ENCODE results near the gene CNTN4. TPM values are rescaled to one million over a fixed set of nuclear protein-coding genes. Genes with fewer than 3 reads are reported as not detected.

CNTN4 gene
- polyA plus RNA-seq, 5 donors, result 7.1 to 12.3 (median 8.3) TPM

DNA sequence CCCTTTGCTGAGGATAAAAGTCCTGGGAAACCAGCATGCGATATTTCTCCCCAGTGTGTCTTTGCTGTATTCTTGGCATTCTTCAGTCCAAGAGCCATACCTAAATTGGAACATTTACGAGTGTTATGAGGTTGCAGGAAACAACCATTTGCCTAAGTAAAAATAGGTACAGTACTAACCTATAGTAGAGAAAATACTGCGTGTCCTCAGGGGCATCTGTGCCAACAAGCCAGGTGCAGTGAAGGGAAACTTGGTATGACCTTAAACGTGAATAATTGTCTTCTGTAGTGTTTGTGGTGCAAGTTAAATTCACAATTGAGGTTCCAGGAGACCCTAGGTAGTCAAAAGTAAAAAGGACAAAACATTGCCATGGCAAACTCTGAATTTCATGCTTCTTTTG is 999.3 kb downstream of the CNTN4 start:
- DNase-seq, result no peak

- no peak for DNase-seq
Measured at GRCh38 chr3:3101660-3102458, 1003.2 kb downstream of the CNTN4 start.

DNA sequence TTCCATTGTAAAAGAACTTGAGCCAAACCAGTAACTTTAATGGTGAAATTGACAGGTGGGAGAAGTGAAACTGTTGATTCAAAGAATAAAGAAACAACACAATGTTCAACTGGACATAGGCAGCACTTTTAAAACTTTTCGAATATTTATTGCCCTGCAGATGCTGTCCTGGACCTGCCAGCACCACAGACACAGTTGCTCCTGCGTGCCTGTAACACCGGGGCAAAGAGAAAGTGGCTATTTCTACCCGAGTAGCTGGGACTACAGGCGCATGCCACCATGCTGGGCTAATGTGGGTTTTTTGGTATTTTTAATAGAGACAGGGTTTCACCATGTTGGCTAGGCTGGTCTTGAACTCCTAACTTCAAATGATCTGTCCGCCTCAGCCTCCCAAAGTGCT is 1004.1 kb downstream of the CNTN4 start:
- no peak for DNase-seq

- DNase-seq, result no peak
Measured at GRCh38 chr3:3105246-3105645, 1006.6 kb downstream of the CNTN4 start.

DNA sequence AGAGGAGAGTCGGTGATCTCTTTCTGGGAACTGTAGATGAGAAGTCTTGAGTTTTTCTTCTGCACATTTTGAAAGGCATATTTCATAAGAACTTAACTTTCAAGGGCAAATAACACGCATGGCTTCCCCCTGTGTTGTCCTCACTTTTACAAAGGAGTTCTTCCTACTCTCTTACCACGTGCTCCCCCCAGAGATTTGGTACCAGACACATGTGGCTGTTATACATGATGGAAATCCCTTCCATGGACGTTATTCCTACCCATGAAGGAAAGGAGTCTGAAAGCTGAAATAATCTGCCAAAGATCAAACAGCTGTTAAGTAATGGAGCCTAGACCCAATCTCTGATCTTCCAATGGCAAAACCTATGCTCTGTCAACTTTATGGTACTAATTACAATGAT is 1007.1 kb downstream of the CNTN4 start:
- DNase-seq, result no peak

DNA sequence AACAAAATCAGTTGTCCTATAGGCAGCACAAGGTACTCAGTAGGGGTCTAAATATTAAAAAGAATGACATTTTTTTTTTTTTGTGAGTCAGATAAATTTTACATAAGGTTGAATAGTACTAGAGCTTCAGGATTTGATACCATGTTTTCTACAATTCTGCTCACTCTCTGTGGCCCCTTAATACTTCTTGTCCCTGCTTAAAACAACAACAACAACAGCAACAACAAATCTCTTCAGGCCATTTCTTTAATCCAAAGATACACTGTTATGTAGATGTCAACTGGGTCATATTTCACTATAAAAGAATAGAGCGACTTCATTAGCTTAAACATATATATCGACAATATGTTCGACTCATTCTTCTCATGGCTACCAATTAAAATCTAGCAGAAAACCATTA is 1008.5 kb downstream of the CNTN4 start:
- DNase-seq, result no peak

Measured in right lung (tissue), 5 donors.